ENCODE results near the gene PATJ. TPM values are rescaled to one million over a fixed set of nuclear protein-coding genes. Genes with fewer than 3 reads are reported as not detected.
"Not testable (repeated sequence)": the region's sequence is repeated elsewhere in the genome, so short reads cannot be mapped to it uniquely, and the experiment has no call there.

PATJ gene
- 10 to 100 TPM; 13.9 to 16.0 TPM for total RNA-seq

- H3K4me1 Mint-ChIP-seq (ENCODE audit: low read depth): peaks cover 24% of the 10 kb centered on the region
- intact Hi-C loops (cut with micrococcal nuclease): loop anchor here (1.0 kb wide), 1 partner anchor 17 kb away; the partner anchor contains the start of gene TM2D1
- H3K9me3 Mint-ChIP-seq: no peaks in the 10 kb centered on the region
- H3K36me3 Mint-ChIP-seq: no peaks in the 10 kb centered on the region
- no peaks in the 10 kb centered on the region for H3K27me3 Mint-ChIP-seq
- ChIA-PET POLR2A (no interaction called here), CTCF (no interaction called here)
- H3K27ac Mint-ChIP-seq: peak within 1 kb of the TSS; percentile 78
- peak; percentile 74 for DNase-seq
- H3K4me3 Mint-ChIP-seq: peak within 1 kb of the TSS; percentile 90
Observed at GRCh38 chr1:61741711-61742619, at the start of gene PATJ. Gene PATJ, plus strand, starts transcription at chr1:61742480. Its CDS starts 20,413 bp downstream, at chr1:61762893.

- Mint-ChIP-seq H3K27me3 (no peaks in the 10 kb centered on the region), H3K9me3 (no peaks in the 10 kb centered on the region), H3K4me1 (ENCODE audit: low read depth) (no peaks in the 10 kb centered on the region), H3K27ac (no peak overlapping the region), H3K4me3 (no peak overlapping the region), H3K36me3 (peaks cover 32% of the 10 kb centered on the region)
- POLR2A ChIA-PET: no interaction called here
- DNase-seq: no peak
- CTCF ChIA-PET: interaction anchor here (1.0 kb wide), 1 partner anchor 58 kb away, joined by 3 read pairs; no protein-coding TSS in a partner anchor
- intact Hi-C loops (cut with micrococcal nuclease): no loop called here
Observed at GRCh38 chr1:61699911-61700851, 42.1 kb upstream of the PATJ start.

- CTCF ChIA-PET: no interaction called here
- POLR2A ChIA-PET: no interaction called here
- H3K4me1 Mint-ChIP-seq (ENCODE audit: low read depth): peaks cover 2% of the 10 kb centered on the region
- H3K27ac Mint-ChIP-seq: no peak overlapping the region
- no peak overlapping the region for H3K4me3 Mint-ChIP-seq
- H3K36me3 Mint-ChIP-seq: peaks cover 18% of the 10 kb centered on the region
- no peaks in the 10 kb centered on the region for H3K9me3 Mint-ChIP-seq
- intact Hi-C loops (cut with micrococcal nuclease): no loop called here
- no peak for DNase-seq
- H3K27me3 Mint-ChIP-seq: no peaks in the 10 kb centered on the region
Observed at GRCh38 chr1:61708953-61709907, 33.0 kb upstream of the PATJ start.

- POLR2A ChIA-PET: no interaction called here
- H3K4me3 Mint-ChIP-seq: no peak overlapping the region
- DNase-seq: no peak
- peaks cover 2% of the 10 kb centered on the region for H3K4me1 Mint-ChIP-seq (ENCODE audit: low read depth)
- no peaks in the 10 kb centered on the region for H3K27me3 Mint-ChIP-seq
- CTCF ChIA-PET: no interaction called here
- no peak overlapping the region for H3K27ac Mint-ChIP-seq
- peaks cover 17% of the 10 kb centered on the region for H3K36me3 Mint-ChIP-seq
- intact Hi-C loops (cut with micrococcal nuclease): no loop called here
- H3K9me3 Mint-ChIP-seq: no peaks in the 10 kb centered on the region
Observed at GRCh38 chr1:61709908-61710289, 32.4 kb upstream of the PATJ start.

- DNase-seq; POLR2A ChIA-PET; H3K27me3 Mint-ChIP-seq; H3K9me3 Mint-ChIP-seq; H3K27ac Mint-ChIP-seq; H3K4me3 Mint-ChIP-seq; CTCF ChIA-PET; intact Hi-C loops (cut with micrococcal nuclease); H3K4me1 Mint-ChIP-seq (ENCODE audit: low read depth): not testable (repeated sequence)
- peaks cover 15% of the 10 kb centered on the region for H3K36me3 Mint-ChIP-seq
Observed at GRCh38 chr1:61711257-61711656, 31.0 kb upstream of the PATJ start.

- Mint-ChIP-seq H3K4me1 (ENCODE audit: low read depth) (peaks cover 2% of the 10 kb centered on the region), H3K27ac (no peak overlapping the region), H3K9me3 (no peaks in the 10 kb centered on the region), H3K4me3 (no peak overlapping the region), H3K36me3 (peaks cover 15% of the 10 kb centered on the region), H3K27me3 (no peaks in the 10 kb centered on the region)
- ChIA-PET POLR2A (no interaction called here), CTCF (no interaction called here)
- intact Hi-C loops (cut with micrococcal nuclease): no loop called here
- DNase-seq: no peak
Observed at GRCh38 chr1:61711969-61712368, 30.3 kb upstream of the PATJ start.

- Mint-ChIP-seq H3K4me1 (ENCODE audit: low read depth) (peaks cover 18% of the 10 kb centered on the region), H3K36me3 (peaks cover 12% of the 10 kb centered on the region)
- H3K27ac Mint-ChIP-seq; CTCF ChIA-PET; H3K27me3 Mint-ChIP-seq; H3K4me3 Mint-ChIP-seq; POLR2A ChIA-PET; DNase-seq; H3K9me3 Mint-ChIP-seq; intact Hi-C loops (cut with micrococcal nuclease): not testable (repeated sequence)
Observed at GRCh38 chr1:61718996-61719663, 23.1 kb upstream of the PATJ start.

GRCh38 chr1:61724506-61724812 is 17.8 kb upstream of the PATJ start:
- no peaks in the 10 kb centered on the region for H3K27me3 Mint-ChIP-seq
- peak overlapping the region; percentile 98 for H3K4me3 Mint-ChIP-seq
- POLR2A ChIA-PET: no interaction called here
- peak overlapping the region; percentile 99 for H3K27ac Mint-ChIP-seq
- no peak for DNase-seq
- intact Hi-C loops (cut with micrococcal nuclease): loop anchor here (2.0 to 10.0 kb wide), 2 partner anchors 130 to 712 kb away; partner anchors contain the start of gene USP1
- no peaks in the 10 kb centered on the region for H3K9me3 Mint-ChIP-seq
- peaks cover 9% of the 10 kb centered on the region for H3K36me3 Mint-ChIP-seq
- peaks cover 18% of the 10 kb centered on the region for H3K4me1 Mint-ChIP-seq (ENCODE audit: low read depth)
- CTCF ChIA-PET: no interaction called here

GRCh38 chr1:61724813-61725694 is 17.2 kb upstream of the PATJ start, which contains the start of gene TM2D1:
Gene TM2D1, minus strand, starts transcription at chr1:61725141. Its CDS starts 21 bp downstream, at chr1:61725120.
- Mint-ChIP-seq H3K4me1 (ENCODE audit: low read depth) (peaks cover 18% of the 10 kb centered on the region), H3K9me3 (no peaks in the 10 kb centered on the region), H3K27ac (peak within 1 kb of the TSS; percentile 99), H3K4me3 (peak within 1 kb of the TSS; percentile 98), H3K36me3 (peaks cover 9% of the 10 kb centered on the region), H3K27me3 (no peaks in the 10 kb centered on the region)
- intact Hi-C loops (cut with micrococcal nuclease): loop anchor here (1.0 to 10.0 kb wide), 8 partner anchors 11 to 1057 kb away; partner anchors contain the start of genes ATG4C, PATJ and USP1
- DNase-seq: peak; percentile 93
- CTCF ChIA-PET: interaction anchor here (0.6 to 1.1 kb wide), 2 partner anchors 128 to 647 kb away, joined by 3 to 7 read pairs; no protein-coding TSS in a partner anchor
- POLR2A ChIA-PET: interaction anchor here (0.6 kb wide), 2 partner anchors 28 to 73 kb away, joined by 4 read pairs; no protein-coding TSS in a partner anchor

- no peaks in the 10 kb centered on the region for H3K27me3 Mint-ChIP-seq
- peaks cover 16% of the 10 kb centered on the region for H3K4me1 Mint-ChIP-seq (ENCODE audit: low read depth)
- H3K36me3 Mint-ChIP-seq: peaks cover 4% of the 10 kb centered on the region
- intact Hi-C loops (cut with micrococcal nuclease): loop anchor here (5.0 to 10.0 kb wide), 4 partner anchors 127 to 1055 kb away; partner anchors contain the start of gene ATG4C
- POLR2A ChIA-PET: no interaction called here
- DNase-seq: no peak
- H3K9me3 Mint-ChIP-seq: no peaks in the 10 kb centered on the region
- CTCF ChIA-PET: interaction anchor here (0.6 kb wide), 1 partner anchor 8 kb away, joined by 3 read pairs; no protein-coding TSS in a partner anchor
- no peak overlapping the region for H3K4me3 Mint-ChIP-seq
- H3K27ac Mint-ChIP-seq: no peak overlapping the region
Observed at GRCh38 chr1:61727544-61727943, 14.7 kb upstream of the PATJ start.

Data from activated CD4-positive, alpha-beta memory T cell treated with anti-CD3 and anti-CD28 coated beads for 36 hours (primary cell).